Measurements from ENCODE around the gene MOB3B. TPM values are rescaled to one million over a fixed set of nuclear protein-coding genes. Genes with fewer than 3 reads are reported as not detected.

Gene MOB3B
- polyA plus RNA-seq, 1 of the 3 experiments (the other 2 are of a cell fraction), result 0.90 TPM

DNA sequence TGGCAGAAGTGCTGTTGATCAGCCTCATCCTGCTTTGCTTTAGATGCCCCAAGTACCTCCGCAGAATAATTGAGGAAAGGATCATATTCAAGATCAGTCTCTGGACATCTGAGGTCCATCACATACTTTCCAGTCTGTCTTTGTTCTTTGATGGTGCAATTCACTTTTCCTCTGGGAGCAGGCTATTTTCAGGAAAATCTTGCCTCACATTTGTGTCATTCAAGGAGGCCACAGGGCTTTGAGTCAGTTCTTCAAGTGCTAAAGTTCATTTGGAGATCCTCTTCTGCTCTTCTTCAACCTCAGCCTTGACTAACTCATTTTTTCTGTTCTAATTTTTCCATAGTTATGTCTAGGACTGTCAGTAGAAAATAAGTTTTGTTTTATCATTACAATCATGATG, 251.2 kb downstream of the MOB3B start (continued):
- TF ChIP-seq EZH2phosphoT487 (IDR thresholded peaks at IDR 0.05; ENCODE audit: borderline replicate concordance, low read depth) (no peak), MEF2A (IDR thresholded peaks at IDR 0.05; ENCODE audit: borderline replicate concordance, low read depth) (no peak), FOSL2 (IDR thresholded peaks at IDR 0.05; ENCODE audit: borderline replicate concordance, low read depth) (no peak)

- Histone ChIP-seq H3K27me3 (ENCODE audit: insufficient read depth) (no peaks in the 10 kb centered on the region; the same call in 1 of the 2 replicates), H3K4me1 (ENCODE audit: control insufficient read depth in 1 of 2, insufficient read depth in 2 of 2, low read depth in 1 of 2, low read length in 1 of 2) (no peaks in the 10 kb centered on the region; a peak in 1 of 4 replicates), H2AFZ (ENCODE audit: low read depth) (no peak overlapping the region), H3K36me3 (replicated peaks in 1 of 2; ENCODE audit: control insufficient read depth in 1 of 2, insufficient read depth in 2 of 2, low read length in 1 of 2) (no peaks in the 10 kb centered on the region), H3F3A (replicated peaks; ENCODE audit: insufficient read depth) (peaks cover 7% of the 10 kb centered on the region), H3K4me3 (ENCODE audit: low read depth in 2 of 2, low read length in 1 of 2) (no peak overlapping the region; a peak in 1 of 4 replicates), H3K27ac (ENCODE audit: low read depth in 2 of 2, low read length in 1 of 2) (no peak overlapping the region), H3K9me3 (no peaks in the 10 kb centered on the region), H3K9ac (no peak overlapping the region), H3K79me2 (ENCODE audit: insufficient read depth) (no peaks in the 10 kb centered on the region), H3K9me2 (no peaks in the 10 kb centered on the region), H3K4me2 (peak overlapping the region; percentile 35), H4K20me1 (ENCODE audit: insufficient read depth) (no peaks in the 10 kb centered on the region)
- 42% methylated on average over 12 of the region's 12 CpGs for WGBS (ENCODE audit: low lambda C conversion rate)
- DNase-seq, result peak; percentile 60
- POLR2A ChIA-PET, result no interaction called here
- CTCF ChIA-PET, result interaction anchor here (0.6 to 3.8 kb wide), 30 partner anchors 10 to 1297 kb away, joined by 3 to 20 read pairs (median 4); partner anchors contain the start of gene EQTN
- TF ChIP-seq REST (IDR thresholded peaks at IDR 0.05; ENCODE audit: low read depth, low read length), result no peak
- TF ChIP-seq RCOR1 (IDR thresholded peaks at IDR 0.05; ENCODE audit: low read length), result no peak
- TF ChIP-seq, protein P1, sequence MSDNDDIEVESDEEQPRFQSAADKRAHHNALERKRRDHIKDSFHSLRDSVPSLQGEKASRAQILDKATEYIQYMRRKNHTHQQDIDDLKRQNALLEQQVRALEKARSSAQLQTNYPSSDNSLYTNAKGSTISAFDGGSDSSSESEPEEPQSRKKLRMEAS (IDR thresholded peaks at IDR 0.05; ENCODE audit: low read depth), result no peak
- no peak for TF ChIP-seq USF1 (IDR thresholded peaks at IDR 0.05; ENCODE audit: borderline replicate concordance, low read depth)
- TF ChIP-seq, protein P2, sequence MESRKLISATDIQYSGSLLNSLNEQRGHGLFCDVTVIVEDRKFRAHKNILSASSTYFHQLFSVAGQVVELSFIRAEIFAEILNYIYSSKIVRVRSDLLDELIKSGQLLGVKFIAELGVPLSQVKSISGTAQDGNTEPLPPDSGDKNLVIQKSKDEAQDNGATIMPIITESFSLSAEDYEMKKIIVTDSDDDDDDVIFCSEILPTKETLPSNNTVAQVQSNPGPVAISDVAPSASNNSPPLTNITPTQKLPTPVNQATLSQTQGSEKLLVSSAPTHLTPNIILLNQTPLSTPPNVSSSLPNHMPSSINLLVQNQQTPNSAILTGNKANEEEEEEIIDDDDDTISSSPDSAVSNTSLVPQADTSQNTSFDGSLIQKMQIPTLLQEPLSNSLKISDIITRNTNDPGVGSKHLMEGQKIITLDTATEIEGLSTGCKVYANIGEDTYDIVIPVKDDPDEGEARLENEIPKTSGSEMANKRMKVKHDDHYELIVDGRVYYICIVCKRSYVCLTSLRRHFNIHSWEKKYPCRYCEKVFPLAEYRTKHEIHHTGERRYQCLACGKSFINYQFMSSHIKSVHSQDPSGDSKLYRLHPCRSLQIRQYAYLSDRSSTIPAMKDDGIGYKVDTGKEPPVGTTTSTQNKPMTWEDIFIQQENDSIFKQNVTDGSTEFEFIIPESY (IDR thresholded peaks at IDR 0.05; ENCODE audit: borderline replicate concordance, low read depth), result no peak
- no peak for TF ChIP-seq SIN3A (IDR thresholded peaks at IDR 0.05; ENCODE audit: borderline replicate concordance, low read depth, low read length)
- no peak for TF ChIP-seq GATA2 (CRISPR knock-in tag; IDR thresholded peaks at IDR 0.05)
- TF ChIP-seq TEAD4 (IDR thresholded peaks at IDR 0.05; ENCODE audit: borderline replicate concordance, insufficient read depth), result no peak
- TF ChIP-seq RAD21 (IDR thresholded peaks at IDR 0.05; ENCODE audit: low read length), result peak; percentile 86
- TF ChIP-seq, protein P3, sequence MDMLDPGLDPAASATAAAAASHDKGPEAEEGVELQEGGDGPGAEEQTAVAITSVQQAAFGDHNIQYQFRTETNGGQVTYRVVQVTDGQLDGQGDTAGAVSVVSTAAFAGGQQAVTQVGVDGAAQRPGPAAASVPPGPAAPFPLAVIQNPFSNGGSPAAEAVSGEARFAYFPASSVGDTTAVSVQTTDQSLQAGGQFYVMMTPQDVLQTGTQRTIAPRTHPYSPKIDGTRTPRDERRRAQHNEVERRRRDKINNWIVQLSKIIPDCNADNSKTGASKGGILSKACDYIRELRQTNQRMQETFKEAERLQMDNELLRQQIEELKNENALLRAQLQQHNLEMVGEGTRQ (IDR thresholded peaks at IDR 0.05; ENCODE audit: borderline replicate concordance, low read depth, low read length), result no peak
- TF ChIP-seq JUND (IDR thresholded peaks at IDR 0.05), result no peak
- no peak for TF ChIP-seq FOXJ3 (CRISPR knock-in tag; IDR thresholded peaks at IDR 0.05)
- TF ChIP-seq RFX5 (IDR thresholded peaks at IDR 0.05; ENCODE audit: low read length), result no peak
- TF ChIP-seq EP300 (IDR thresholded peaks at IDR 0.05; ENCODE audit: borderline replicate concordance in 1 of 2, low read depth in 1 of 2, low read length in 1 of 2), result no peak
- no peak for TF ChIP-seq IRF3 (IDR thresholded peaks at IDR 0.05; ENCODE audit: low read depth, low read length)
- peak; percentile 73 for TF ChIP-seq SMC3 (IDR thresholded peaks at IDR 0.05; ENCODE audit: low read depth, low read length)
Measured at GRCh38 chr9:27276193-27277030, 253.2 kb downstream of the MOB3B start.
